Subcutaneous abdominal adipose tissue (tissue), 5 donors: Measurements from ENCODE around the gene FNDC7.

Experiments used
- H3K27ac ChIP-seq: one replicate; pipeline ENCODE4 v1.7.0; 2013; ENCODE audit warnings: low read depth, mild to moderate bottlenecking, inconsistent platforms, low read length, moderate library complexity
- H3K27me3 ChIP-seq, 5 donors: one replicate each; pipeline ENCODE4 v1.7.0; 2013; ENCODE audit warnings: low read length in 5 of 5, inconsistent platforms in 1 of 5; ENCODE audit not compliant: control insufficient read depth in 5 of 5, insufficient read depth in 4 of 5
- H3K36me3 ChIP-seq, 5 donors: one replicate each; pipeline ENCODE4 v1.7.0; 2013; ENCODE audit warnings: low read length in 5 of 5; ENCODE audit not compliant: control insufficient read depth in 5 of 5, insufficient read depth in 5 of 5
- H3K4me1 ChIP-seq, 5 donors: one replicate each; pipeline ENCODE4 v1.7.0; 2013; ENCODE audit warnings: low read length in 5 of 5, mild to moderate bottlenecking in 3 of 5, moderate library complexity in 1 of 5; ENCODE audit not compliant: control insufficient read depth in 5 of 5, insufficient read depth in 5 of 5
- H3K4me3 ChIP-seq, 5 donors: one replicate each; pipeline ENCODE4 v1.7.0; 2013; ENCODE audit warnings: low read length in 5 of 5, low read depth in 1 of 5
- H3K9ac ChIP-seq, 5 donors: one replicate each; pipeline ENCODE4 v1.7.0; 2013; ENCODE audit warnings: low read length in 5 of 5, mild to moderate bottlenecking in 4 of 5, moderate library complexity in 3 of 5
- H3K9me3 ChIP-seq, 5 donors: one replicate each; pipeline ENCODE4 v1.7.0; 2013; ENCODE audit warnings: low read length in 5 of 5; ENCODE audit not compliant: control insufficient read depth in 5 of 5
- donor health status: healthy.
- donor health status: healthy.
- donor health status: healthy.
- donor health status: healthy.
- donor health status: healthy.

The FNDC7 gene

DNA sequence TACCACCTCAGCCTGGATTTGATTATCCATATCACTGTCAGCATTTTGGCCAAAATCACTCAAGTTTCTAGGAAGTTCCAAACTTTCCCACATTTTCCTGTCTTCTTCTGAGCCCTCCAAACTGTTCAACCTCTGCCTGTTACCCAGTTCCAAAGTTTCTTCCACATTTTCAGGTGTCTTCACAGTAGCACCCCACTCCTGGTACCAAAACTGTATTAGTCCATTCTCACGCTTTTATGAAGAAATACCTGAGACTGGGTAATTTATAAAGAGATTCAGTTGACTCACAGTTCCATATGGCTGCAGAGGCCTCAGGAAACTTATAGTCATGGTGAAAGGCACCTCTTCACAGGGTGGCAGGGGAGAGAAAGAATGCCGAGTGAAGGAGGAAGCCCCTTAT, 73.2 kb downstream of the FNDC7 start:
- Histone ChIP-seq H3K36me3 (peaks cover 35 to 60% (median 48%) of the 10 kb centered on the region in 5 donors), H3K27ac (no peak overlapping the region)

DNA sequence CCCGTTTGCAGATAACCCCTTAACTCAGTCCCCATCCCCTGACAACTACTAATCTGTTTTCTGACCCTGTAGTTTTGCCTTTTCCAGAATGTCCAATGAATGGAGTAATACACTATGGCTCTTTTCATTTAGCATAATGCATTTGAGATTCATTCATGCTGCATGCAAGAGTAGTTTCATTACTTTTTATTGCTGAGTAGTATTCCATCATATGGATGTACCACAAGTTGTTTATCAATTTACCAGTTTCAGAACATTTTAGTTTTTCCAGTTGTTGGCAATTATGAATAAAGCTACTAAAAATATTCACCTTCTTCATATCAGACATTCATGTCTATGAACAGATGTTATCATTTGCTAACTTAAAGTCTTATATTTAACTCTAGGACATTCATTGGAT, 79.1 kb downstream of the FNDC7 start:
- Histone ChIP-seq H3K9me3 (peaks cover 3 to 12% (median 9%) of the 10 kb centered on the region in 5 donors), H3K27me3 (no peaks in the 10 kb centered on the region), H3K4me1 (no peaks in the 10 kb centered on the region), H3K4me3 (no peak overlapping the region), H3K27ac (no peak overlapping the region), H3K36me3 (peaks cover 21 to 52% (median 48%) of the 10 kb centered on the region in 5 donors), H3K9ac (no peak overlapping the region)

More for the DNA sequence above, 73.2 kb downstream of the FNDC7 start:
- Histone ChIP-seq H3K9ac (no peak overlapping the region), H3K9me3 (peaks cover 6 to 18% (median 16%) of the 10 kb centered on the region in 5 donors), H3K4me3 (no peak overlapping the region), H3K27me3 (no peaks in the 10 kb centered on the region), H3K4me1 (no peaks in the 10 kb centered on the region)
